SW 1271 (cell line): ENCODE results near the gene OR4M1.
"Not testable (repeated sequence)": the region's sequence is repeated elsewhere in the genome, so short reads cannot be mapped to it uniquely, and the experiment has no call there.

Experiments used
- DNase-seq, 2 experiments: peaks; one replicate each; lab custom pipeline; 2025; lab: John Stamatoyannopoulos, UW

OR4M1 gene

GRCh38 chr14:19773204-19773603, at the start of gene OR4M1:
Gene OR4M1, plus strand, starts transcription at chr14:19773504. Its CDS starts 6,819 bp downstream, at chr14:19780323.
- DNase-seq: not testable (repeated sequence)

GRCh38 chr14:19729359-19729758, 43.9 kb upstream of the OR4M1 start:
- DNase-seq: no peak

GRCh38 chr14:19729763-19730162, 43.5 kb upstream of the OR4M1 start:
- DNase-seq: no peak

- not testable (repeated sequence) for DNase-seq
These were observed 39.4 kb upstream of the OR4M1 start for GRCh38 chr14:19733893-19734292.

- no peak for DNase-seq
These were observed 30.0 kb upstream of the OR4M1 start, which contains the start of gene OR4Q3 for GRCh38 chr14:19743256-19743655. Gene OR4Q3, plus strand, starts transcription at chr14:19743571.

GRCh38 chr14:19752316-19752715, 21.0 kb upstream of the OR4M1 start:
- DNase-seq: not testable (repeated sequence)

GRCh38 chr14:19754172-19754571, 19.1 kb upstream of the OR4M1 start:
- no peak for DNase-seq

- DNase-seq: not testable (repeated sequence)
These were observed 1.8 kb upstream of the OR4M1 start for GRCh38 chr14:19771491-19771890.

- no peak for DNase-seq
These were observed 1.3 kb upstream of the OR4M1 start for GRCh38 chr14:19771895-19772430.

- not testable (repeated sequence) for DNase-seq
These were observed 850 bp upstream of the OR4M1 start for GRCh38 chr14:19772454-19772853.

- DNase-seq: no peak
These were observed 2.3 kb downstream of the OR4M1 start for GRCh38 chr14:19775587-19775986.

GRCh38 chr14:19785848-19786247, 12.5 kb downstream of the OR4M1 start:
- DNase-seq: not testable (repeated sequence)

- DNase-seq: not testable (repeated sequence)
These were observed 14.0 kb downstream of the OR4M1 start for GRCh38 chr14:19787318-19787717.

- not testable (repeated sequence) for DNase-seq
These were observed 14.8 kb downstream of the OR4M1 start for GRCh38 chr14:19788150-19788549.

GRCh38 chr14:19796520-19797108, 23.3 kb downstream of the OR4M1 start:
- not testable (repeated sequence) for DNase-seq

GRCh38 chr14:19799880-19800279, 26.6 kb downstream of the OR4M1 start:
- no peak for DNase-seq

- no peak for DNase-seq
These were observed 27.2 kb downstream of the OR4M1 start for GRCh38 chr14:19800282-19801117.

- no peak for DNase-seq
These were observed 27.8 kb downstream of the OR4M1 start for GRCh38 chr14:19801118-19801464.

GRCh38 chr14:19803470-19803869, 30.2 kb downstream of the OR4M1 start, which contains the start of gene OR4N2:
Gene OR4N2, plus strand, starts transcription at chr14:19803770. Its CDS starts 23,679 bp downstream, at chr14:19827449.
- DNase-seq: not testable (repeated sequence)

- peak in 1 of 2 experiments; percentile 10 for DNase-seq
These were observed 40.0 kb downstream of the OR4M1 start for GRCh38 chr14:19813171-19813920.

GRCh38 chr14:19819879-19820278, 46.6 kb downstream of the OR4M1 start:
- DNase-seq: not testable (repeated sequence)

- DNase-seq: not testable (repeated sequence)
These were observed 47.7 kb downstream of the OR4M1 start for GRCh38 chr14:19821016-19821415.
